ENCODE measurements around the gene L3MBTL1.

L3MBTL1 gene

GRCh38 chr20:43528258-43528875 lies 20.9 kb downstream of the L3MBTL1 start:
- DNase-seq (ENCODE audit: low read depth), result no peak
- TF ChIP-seq CTCF (IDR thresholded peaks at IDR 0.05; ENCODE audit: control insufficient read depth, insufficient read depth, low read depth, low read length, missing control alignments), result no peak
- H3K4me3 ChIP-seq (ENCODE audit: control insufficient read depth, low read depth, low read length), result no peak overlapping the region

GRCh38 chr20:43529051-43529450 lies 21.6 kb downstream of the L3MBTL1 start:
- no peak for TF ChIP-seq CTCF (IDR thresholded peaks at IDR 0.05; ENCODE audit: control insufficient read depth, insufficient read depth, low read depth, low read length, missing control alignments)
- H3K4me3 ChIP-seq (ENCODE audit: control insufficient read depth, low read depth, low read length), result no peak overlapping the region

GRCh38 chr20:43529457-43530153 lies 22.1 kb downstream of the L3MBTL1 start:
- H3K4me3 ChIP-seq (ENCODE audit: control insufficient read depth, low read depth, low read length), result no peak overlapping the region
- no peak for DNase-seq (ENCODE audit: low read depth)
- no peak for TF ChIP-seq CTCF (IDR thresholded peaks at IDR 0.05; ENCODE audit: control insufficient read depth, insufficient read depth, low read depth, low read length, missing control alignments)

More at GRCh38 chr20:43529051-43529450, 21.6 kb downstream of the L3MBTL1 start:
- DNase-seq (ENCODE audit: low read depth), result no peak

- H3K4me3 ChIP-seq (ENCODE audit: control insufficient read depth, low read depth, low read length), result no peak overlapping the region
- TF ChIP-seq CTCF (IDR thresholded peaks at IDR 0.05; ENCODE audit: control insufficient read depth, insufficient read depth, low read depth, low read length, missing control alignments), result no peak
- no peak for DNase-seq (ENCODE audit: low read depth)
Measured at GRCh38 chr20:43530321-43531090, 23.0 kb downstream of the L3MBTL1 start.

GRCh38 chr20:43531091-43531443 lies 23.6 kb downstream of the L3MBTL1 start:
- no peak for TF ChIP-seq CTCF (IDR thresholded peaks at IDR 0.05; ENCODE audit: control insufficient read depth, insufficient read depth, low read depth, low read length, missing control alignments)
- no peak overlapping the region for H3K4me3 ChIP-seq (ENCODE audit: control insufficient read depth, low read depth, low read length)
- DNase-seq (ENCODE audit: low read depth), result no peak

GRCh38 chr20:43532416-43533055 lies 25.0 kb downstream of the L3MBTL1 start:
- no peak overlapping the region for H3K4me3 ChIP-seq (ENCODE audit: control insufficient read depth, low read depth, low read length)
- no peak for DNase-seq (ENCODE audit: low read depth)
- TF ChIP-seq CTCF (IDR thresholded peaks at IDR 0.05; ENCODE audit: control insufficient read depth, insufficient read depth, low read depth, low read length, missing control alignments), result no peak

All from AG09309 (cell line).